Activated naive CD4-positive, alpha-beta T cell treated with Interleukin-2 at 50 U/mL for 16 hours (primary cell): ENCODE data around the gene PTPRD.

ENCODE experiments used
- DNase-seq: peaks from one replicate; pipeline ENCODE4 v3.0.0-alpha.2; 2020

The PTPRD gene

GRCh38 chr9:9847750-9848149 is 765.1 kb downstream of the PTPRD start:
- DNase-seq = no peak

- no peak for DNase-seq
These were observed 766.2 kb downstream of the PTPRD start for GRCh38 chr9:9846557-9846956.

GRCh38 chr9:9820436-9820835 is 792.4 kb downstream of the PTPRD start:
- no peak for DNase-seq

GRCh38 chr9:9819886-9820285 is 792.9 kb downstream of the PTPRD start:
- DNase-seq = no peak

- no peak for DNase-seq
These were observed 795.6 kb downstream of the PTPRD start for GRCh38 chr9:9817176-9817575.

GRCh38 chr9:9804109-9804508 is 808.7 kb downstream of the PTPRD start:
- DNase-seq = no peak

- DNase-seq = no peak
These were observed 813.5 kb downstream of the PTPRD start for GRCh38 chr9:9799287-9799686.

- DNase-seq = no peak
These were observed 820.5 kb downstream of the PTPRD start for GRCh38 chr9:9792144-9792857.

GRCh38 chr9:9791611-9792010 is 821.2 kb downstream of the PTPRD start:
- no peak for DNase-seq

GRCh38 chr9:9790216-9790872 is 822.5 kb downstream of the PTPRD start:
- no peak for DNase-seq

GRCh38 chr9:9783711-9784110 is 829.1 kb downstream of the PTPRD start:
- DNase-seq = no peak

GRCh38 chr9:9783211-9783610 is 829.6 kb downstream of the PTPRD start:
- no peak for DNase-seq

GRCh38 chr9:9778293-9778692 is 834.5 kb downstream of the PTPRD start:
- no peak for DNase-seq

- no peak for DNase-seq
These were observed 838.3 kb downstream of the PTPRD start for GRCh38 chr9:9774471-9774870.

- no peak for DNase-seq
These were observed 841.5 kb downstream of the PTPRD start for GRCh38 chr9:9771314-9771713.

- no peak for DNase-seq
These were observed 848.0 kb downstream of the PTPRD start for GRCh38 chr9:9764821-9765220.

- DNase-seq = no peak
These were observed 858.6 kb downstream of the PTPRD start for GRCh38 chr9:9754186-9754585.

GRCh38 chr9:9753266-9753665 is 859.5 kb downstream of the PTPRD start:
- no peak for DNase-seq

GRCh38 chr9:9752722-9753121 is 860.1 kb downstream of the PTPRD start:
- no peak for DNase-seq

- no peak for DNase-seq
These were observed 860.8 kb downstream of the PTPRD start for GRCh38 chr9:9751996-9752395.

GRCh38 chr9:9750719-9751118 is 862.1 kb downstream of the PTPRD start:
- DNase-seq = no peak

GRCh38 chr9:9749591-9749990 is 863.2 kb downstream of the PTPRD start:
- DNase-seq = no peak

- DNase-seq = no peak
These were observed 865.0 kb downstream of the PTPRD start for GRCh38 chr9:9747787-9748186.

GRCh38 chr9:9746826-9747225 is 866.0 kb downstream of the PTPRD start:
- no peak for DNase-seq

GRCh38 chr9:9743822-9744221 is 869.0 kb downstream of the PTPRD start:
- DNase-seq = no peak
